Parathyroid adenoma (tissue), 2 donors: Measurements from ENCODE around the gene NAV2.

Experiments
- H2AFZ ChIP-seq: fragments of 300-600 bp; sonication (generic); one replicate; pipeline ENCODE4 v1.7.0; 2017; ENCODE audit warnings: antibody characterized with exemption, mild to moderate bottlenecking
- H3K27ac ChIP-seq: fragments of 300-600 bp; sonication (generic); one replicate; pipeline ENCODE4 v1.7.0; 2017
- H3K27me3 ChIP-seq: fragments of 300-600 bp; sonication (generic); one replicate; pipeline ENCODE4 v1.7.0; 2017; ENCODE audit warnings: low read length; ENCODE audit not compliant: control insufficient read depth, insufficient read depth
- H3K36me3 ChIP-seq: fragments of 300-600 bp; sonication (generic); one replicate; pipeline ENCODE4 v1.7.0; 2017; ENCODE audit warnings: low read length; ENCODE audit not compliant: control insufficient read depth, insufficient read depth
- H3K4me1 ChIP-seq: fragments of 300-600 bp; sonication (generic); one replicate; pipeline ENCODE4 v1.7.0; 2017; ENCODE audit warnings: control low read depth
- H3K4me2 ChIP-seq: fragments of 300-600 bp; sonication (generic); one replicate; pipeline ENCODE4 v1.7.0; 2017; ENCODE audit warnings: low read length
- H3K4me3 ChIP-seq: fragments of 300-600 bp; sonication (generic); one replicate; pipeline ENCODE4 v1.7.0; 2017; ENCODE audit warnings: low read depth, low read length
- H3K79me2 ChIP-seq: fragments of 300-600 bp; sonication (generic); one replicate; pipeline ENCODE4 v1.7.0; 2017; ENCODE audit warnings: control low read depth
- H3K9ac ChIP-seq: fragments of 300-600 bp; sonication (generic); one replicate; pipeline ENCODE4 v1.7.0; 2017; ENCODE audit warnings: mild to moderate bottlenecking
- H3K9me3 ChIP-seq: fragments of 300-600 bp; sonication (generic); one replicate; pipeline ENCODE4 v1.7.0; 2017; ENCODE audit warnings: low read length; ENCODE audit not compliant: control insufficient read depth
- TF ChIP-seq, protein P1 (sequence below): fragments of 300-600 bp; sonication (generic); IDR thresholded peaks from one replicate; pipeline ENCODE4 v1.7.0; 2017; ENCODE audit warnings: antibody characterized with exemption, mild to moderate bottlenecking
- donor health status: primary hyperparathyroidism.

The NAV2 gene

GRCh38 chr11:20105427-20105826 lies 392.8 kb downstream of the NAV2 start:
- H3K36me3 ChIP-seq, result no peaks in the 10 kb centered on the region
- no peaks in the 10 kb centered on the region for H3K27me3 ChIP-seq
- no peak overlapping the region for H2AFZ ChIP-seq
- TF ChIP-seq, protein P1, sequence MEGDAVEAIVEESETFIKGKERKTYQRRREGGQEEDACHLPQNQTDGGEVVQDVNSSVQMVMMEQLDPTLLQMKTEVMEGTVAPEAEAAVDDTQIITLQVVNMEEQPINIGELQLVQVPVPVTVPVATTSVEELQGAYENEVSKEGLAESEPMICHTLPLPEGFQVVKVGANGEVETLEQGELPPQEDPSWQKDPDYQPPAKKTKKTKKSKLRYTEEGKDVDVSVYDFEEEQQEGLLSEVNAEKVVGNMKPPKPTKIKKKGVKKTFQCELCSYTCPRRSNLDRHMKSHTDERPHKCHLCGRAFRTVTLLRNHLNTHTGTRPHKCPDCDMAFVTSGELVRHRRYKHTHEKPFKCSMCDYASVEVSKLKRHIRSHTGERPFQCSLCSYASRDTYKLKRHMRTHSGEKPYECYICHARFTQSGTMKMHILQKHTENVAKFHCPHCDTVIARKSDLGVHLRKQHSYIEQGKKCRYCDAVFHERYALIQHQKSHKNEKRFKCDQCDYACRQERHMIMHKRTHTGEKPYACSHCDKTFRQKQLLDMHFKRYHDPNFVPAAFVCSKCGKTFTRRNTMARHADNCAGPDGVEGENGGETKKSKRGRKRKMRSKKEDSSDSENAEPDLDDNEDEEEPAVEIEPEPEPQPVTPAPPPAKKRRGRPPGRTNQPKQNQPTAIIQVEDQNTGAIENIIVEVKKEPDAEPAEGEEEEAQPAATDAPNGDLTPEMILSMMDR, result no peak
- H3K4me3 ChIP-seq, result no peak overlapping the region
- no peak overlapping the region for H3K4me2 ChIP-seq
- H3K4me1 ChIP-seq, result no peaks in the 10 kb centered on the region
- H3K9ac ChIP-seq, result no peak overlapping the region
- no peak overlapping the region for H3K27ac ChIP-seq
- no peaks in the 10 kb centered on the region for H3K79me2 ChIP-seq
- no peaks in the 10 kb centered on the region for H3K9me3 ChIP-seq

DNA sequence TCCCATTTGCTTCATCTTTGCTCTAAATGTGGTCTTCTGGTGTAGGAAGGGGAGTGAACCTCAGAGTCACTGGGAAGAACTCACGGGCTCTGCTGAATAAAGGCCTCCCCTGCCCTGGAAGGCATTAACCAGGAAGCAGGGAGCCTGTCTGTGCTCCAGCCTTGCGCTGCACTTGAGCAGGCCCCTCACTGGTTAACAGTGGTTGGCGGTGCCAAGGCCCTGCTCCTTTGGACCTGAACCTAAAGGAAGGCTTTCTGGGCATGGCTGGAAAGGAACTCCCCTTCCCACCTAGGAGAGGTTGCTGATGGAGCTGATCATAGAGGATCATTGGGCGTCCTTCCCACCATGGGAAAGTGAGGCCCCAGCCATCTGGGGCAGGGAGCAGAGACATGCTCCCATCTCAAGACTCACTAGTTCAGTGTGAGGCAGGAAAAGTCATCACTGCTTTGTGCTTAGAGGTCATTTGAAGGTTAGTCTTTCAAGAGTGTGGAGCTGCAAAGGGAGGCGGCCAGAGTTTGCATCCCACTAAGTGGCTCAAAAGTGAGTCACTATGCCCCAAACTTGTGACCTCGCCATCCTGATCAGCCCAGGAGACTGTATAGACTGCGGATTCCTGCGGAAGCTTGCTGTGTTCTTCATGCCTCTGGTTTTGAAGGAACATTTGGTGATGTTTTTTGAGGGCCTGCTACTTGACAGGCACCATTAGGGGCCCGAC lies 397.3 kb downstream of the NAV2 start:
- TF ChIP-seq, protein P1, result no peak
- Histone ChIP-seq H3K27ac (no peak overlapping the region), H3K4me1 (no peaks in the 10 kb centered on the region), H3K36me3 (no peaks in the 10 kb centered on the region), H3K27me3 (no peaks in the 10 kb centered on the region), H3K79me2 (no peaks in the 10 kb centered on the region), H3K4me3 (no peak overlapping the region), H3K9me3 (no peaks in the 10 kb centered on the region), H3K9ac (no peak overlapping the region), H2AFZ (no peak overlapping the region), H3K4me2 (no peak overlapping the region)

GRCh38 chr11:20110908-20111669 lies 398.5 kb downstream of the NAV2 start:
- Histone ChIP-seq H3K36me3 (no peaks in the 10 kb centered on the region), H3K9ac (no peak overlapping the region)

GRCh38 chr11:20111871-20112270 lies 399.2 kb downstream of the NAV2 start:
- no peak overlapping the region for H3K4me2 ChIP-seq
- no peaks in the 10 kb centered on the region for H3K79me2 ChIP-seq
- no peak overlapping the region for H3K4me3 ChIP-seq
- H3K27me3 ChIP-seq, result no peaks in the 10 kb centered on the region
- no peaks in the 10 kb centered on the region for H3K4me1 ChIP-seq
- no peaks in the 10 kb centered on the region for H3K9me3 ChIP-seq
- H3K36me3 ChIP-seq, result no peaks in the 10 kb centered on the region
- TF ChIP-seq, protein P1, result no peak
- H3K27ac ChIP-seq, result no peak overlapping the region
- H2AFZ ChIP-seq, result no peak overlapping the region
- no peak overlapping the region for H3K9ac ChIP-seq

More at GRCh38 chr11:20110908-20111669, 398.5 kb downstream of the NAV2 start:
- Histone ChIP-seq H3K27me3 (no peaks in the 10 kb centered on the region), H3K79me2 (no peaks in the 10 kb centered on the region), H3K27ac (no peak overlapping the region), H3K4me2 (no peak overlapping the region), H3K9me3 (no peaks in the 10 kb centered on the region), H3K4me1 (no peaks in the 10 kb centered on the region), H2AFZ (no peak overlapping the region), H3K4me3 (no peak overlapping the region)
- TF ChIP-seq, protein P1, result peak; percentile 65
